HG03571 (cell line): Measurements from ENCODE around the gene RPTN.

Source experiments
- ATAC-seq: cut with Tn5 transposase; IDR thresholded peaks from one replicate; pipeline ENCODE4 v1.9.1; 2021; ENCODE audit not compliant: unreplicated experiment

Gene RPTN

GRCh38 chr1:152112101-152112884, 46.7 kb downstream of the RPTN start:
- no peak for ATAC-seq

GRCh38 chr1:152111515-152111968, 47.5 kb downstream of the RPTN start:
- no peak for ATAC-seq

DNA sequence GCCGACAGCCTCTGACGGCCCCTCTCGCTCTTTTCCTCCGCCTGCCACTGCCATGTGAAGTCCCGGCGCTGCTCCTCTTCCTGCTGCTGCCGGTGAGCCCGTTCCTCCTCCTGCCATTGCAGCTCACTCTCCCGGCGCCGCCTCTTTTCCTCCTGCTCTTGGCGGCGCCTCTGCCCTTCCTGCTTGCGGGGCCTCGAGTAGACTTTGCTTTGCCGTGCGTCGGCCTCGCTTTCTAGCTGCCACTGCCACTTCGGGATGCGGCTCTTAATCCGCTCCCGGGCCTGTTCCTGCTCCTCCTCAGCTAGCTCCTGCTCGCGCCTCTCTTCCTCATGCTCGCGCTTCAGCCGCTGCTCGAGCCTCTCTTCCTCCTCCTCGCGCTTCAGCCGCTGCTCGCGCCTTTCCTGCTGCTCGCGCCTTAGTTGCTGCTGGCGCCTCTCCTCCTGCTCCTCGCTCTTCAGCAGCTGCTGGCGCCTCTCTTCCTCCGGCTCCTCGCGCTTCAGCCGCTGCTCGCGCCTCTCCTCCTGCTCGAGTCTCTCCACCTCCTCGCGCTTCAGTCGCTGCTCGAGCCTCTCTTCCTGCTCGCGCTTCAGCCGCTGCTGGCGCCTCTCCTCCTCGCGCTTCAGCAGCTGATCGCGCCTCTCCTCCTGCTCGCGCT, 48.0 kb downstream of the RPTN start:
- ATAC-seq, result no peak

DNA sequence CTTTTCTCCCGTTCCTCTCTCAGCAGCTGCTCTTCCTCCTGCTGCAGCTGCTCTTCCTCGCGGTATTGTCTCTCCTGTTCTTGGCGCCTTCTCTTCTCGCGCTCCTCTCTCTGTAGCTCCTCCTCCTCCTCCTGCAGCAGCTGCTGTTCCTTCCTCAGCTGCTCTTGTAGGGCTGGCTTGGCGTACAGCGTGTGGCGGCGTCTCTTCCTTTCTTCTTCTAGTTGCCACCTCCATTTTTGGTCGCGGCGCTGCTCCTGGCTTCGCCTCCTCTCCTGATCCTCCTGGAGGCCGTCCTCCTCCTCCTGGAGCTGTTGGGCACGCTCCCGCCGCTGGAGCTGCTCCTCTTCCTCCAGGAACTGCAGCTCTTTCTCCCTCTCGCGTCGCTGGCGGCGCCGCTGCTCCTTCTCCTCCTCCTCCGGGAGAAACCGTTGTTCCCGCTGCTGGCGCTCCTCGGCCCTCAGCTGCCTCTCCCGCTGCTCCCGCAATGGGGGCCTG, 48.6 kb downstream of the RPTN start:
- ATAC-seq, result no peak

GRCh38 chr1:152109998-152110294, 49.1 kb downstream of the RPTN start:
- ATAC-seq, result no peak

DNA sequence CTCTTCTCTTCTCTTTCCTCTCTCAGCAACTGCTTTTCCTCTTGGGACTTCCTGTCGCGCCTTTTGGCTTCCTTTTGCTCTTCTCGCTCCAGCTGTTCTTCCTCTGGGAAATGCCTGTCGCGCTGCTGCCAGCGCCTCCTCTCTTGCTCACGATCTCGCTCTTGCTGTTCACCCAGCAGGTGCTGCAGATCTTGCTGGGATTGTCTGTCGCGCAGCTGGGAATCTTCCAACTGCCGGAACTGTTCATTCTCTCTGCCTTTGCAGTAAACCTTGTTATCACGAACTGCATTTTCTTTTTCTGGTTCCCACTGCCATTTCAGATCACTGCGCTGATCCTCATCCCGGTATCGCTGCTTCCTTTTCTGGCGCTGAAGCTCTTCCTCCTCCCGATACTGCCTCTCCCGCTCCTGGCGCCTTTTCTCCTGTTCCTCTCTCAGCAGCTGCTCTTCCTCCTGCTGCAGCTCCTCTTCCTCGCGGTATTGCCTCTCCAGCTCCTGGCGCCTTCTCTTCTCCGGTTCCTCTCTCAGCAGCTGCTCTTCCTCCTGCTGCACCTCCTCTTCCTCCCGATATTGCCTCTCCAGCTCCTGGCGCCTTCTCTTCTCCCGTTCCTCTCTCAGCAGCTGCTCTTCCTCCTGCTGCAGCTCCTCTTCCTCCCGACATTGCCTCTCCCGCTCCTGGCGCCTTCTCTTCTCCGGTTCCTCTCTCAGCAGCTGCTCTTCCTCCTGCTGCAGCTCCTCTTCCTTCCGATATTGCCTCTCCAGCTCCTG, 49.6 kb downstream of the RPTN start:
- ATAC-seq, result no peak

GRCh38 chr1:152108882-152109222, 50.2 kb downstream of the RPTN start:
- no peak for ATAC-seq

DNA sequence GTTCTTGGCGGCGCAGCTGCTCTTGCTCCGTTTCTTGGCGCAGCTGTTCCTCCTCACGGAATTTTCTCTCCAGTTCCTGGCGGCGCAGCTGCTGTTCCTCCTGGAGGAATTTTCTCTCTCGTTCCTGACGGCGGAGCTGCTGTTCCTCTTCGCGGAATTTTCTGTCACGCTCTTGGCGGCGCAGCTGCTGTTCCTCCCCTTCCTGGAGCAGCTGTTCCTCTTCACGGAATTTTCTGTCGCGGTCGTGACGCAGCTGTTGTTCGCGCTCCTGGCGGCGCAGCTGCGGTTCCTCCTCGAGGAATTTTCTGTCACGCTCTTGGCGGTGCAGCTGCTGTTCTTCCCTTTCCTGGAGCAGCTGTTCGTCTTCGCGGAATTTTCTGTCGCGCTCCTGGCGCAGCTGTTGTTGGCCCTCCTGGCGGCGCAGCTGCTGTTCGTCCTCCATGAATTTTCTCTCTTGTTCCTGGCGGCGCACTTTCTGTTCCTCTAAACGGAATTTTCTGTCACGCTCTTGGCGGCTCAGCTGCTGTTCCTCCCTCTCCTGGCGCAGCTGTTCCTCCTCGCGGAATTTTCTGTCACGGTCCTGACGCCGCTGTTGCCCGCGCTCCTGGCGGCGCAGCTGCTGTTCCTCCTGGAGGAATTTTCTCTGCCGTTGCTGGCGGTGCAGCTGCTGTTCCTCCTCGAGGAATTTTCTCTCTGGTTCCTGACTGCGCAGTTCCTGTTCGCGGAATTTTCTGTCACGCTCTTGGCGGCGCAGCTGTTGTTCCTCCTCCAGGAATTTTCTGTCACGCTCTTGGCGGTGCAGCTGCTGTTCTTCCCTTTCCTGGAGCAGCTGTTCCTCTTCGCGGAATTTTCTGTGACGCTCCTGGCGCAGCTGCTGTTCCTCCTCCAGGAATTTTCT, 50.8 kb downstream of the RPTN start:
- no peak for ATAC-seq

DNA sequence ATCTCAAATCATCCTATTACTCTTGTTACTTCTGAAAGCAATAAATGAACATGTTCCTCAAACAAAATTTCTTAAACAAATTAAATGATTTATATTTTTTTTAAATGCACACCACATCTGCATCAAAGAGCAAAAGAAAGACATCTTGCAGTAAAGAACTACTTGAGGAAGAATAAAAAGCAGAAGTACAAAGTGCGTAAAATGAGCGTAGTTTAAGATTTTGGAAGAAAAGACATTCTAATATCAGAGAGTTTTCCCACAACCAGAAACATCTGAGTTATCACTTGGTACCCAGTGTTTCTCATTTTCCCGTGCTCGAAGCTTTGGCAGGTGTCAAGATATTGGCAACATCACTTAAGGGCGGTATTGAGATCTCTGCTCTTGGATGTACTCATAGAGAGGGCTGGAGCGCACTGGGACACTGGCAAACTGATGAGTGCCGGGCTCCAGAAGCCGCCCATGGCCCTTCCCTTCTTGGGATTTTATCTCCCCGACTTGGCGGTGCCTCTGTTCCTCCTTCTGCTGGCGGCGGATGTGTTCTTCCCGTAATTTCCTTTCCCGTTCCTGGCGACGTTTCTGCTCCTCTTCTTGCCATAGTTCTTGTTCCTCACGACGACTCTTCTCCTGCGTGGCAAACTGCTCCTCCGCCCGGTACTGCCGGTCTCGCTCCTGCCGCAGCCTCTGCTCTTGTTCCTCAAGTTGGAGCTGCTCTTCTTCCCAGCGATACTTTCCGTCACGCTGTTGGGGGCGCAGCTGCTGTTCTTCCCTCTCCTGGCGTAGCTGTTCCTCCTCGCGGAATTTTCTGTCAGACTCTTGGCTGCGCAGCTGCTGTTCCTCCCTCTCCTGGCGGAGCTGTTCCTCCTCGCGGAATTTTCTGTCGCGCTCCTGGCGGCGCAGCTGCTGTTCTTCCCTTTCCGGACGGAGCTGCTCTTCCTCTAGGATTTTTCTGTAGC, 51.7 kb downstream of the RPTN start:
- ATAC-seq, result no peak

GRCh38 chr1:152104854-152105253, 54.2 kb downstream of the RPTN start:
- no peak for ATAC-seq
